ENCODE results near the gene RTN4RL1.
A peak's percentile ranks its signal among the peaks of the same experiment; 100 is the strongest.

Gene RTN4RL1, protein sequence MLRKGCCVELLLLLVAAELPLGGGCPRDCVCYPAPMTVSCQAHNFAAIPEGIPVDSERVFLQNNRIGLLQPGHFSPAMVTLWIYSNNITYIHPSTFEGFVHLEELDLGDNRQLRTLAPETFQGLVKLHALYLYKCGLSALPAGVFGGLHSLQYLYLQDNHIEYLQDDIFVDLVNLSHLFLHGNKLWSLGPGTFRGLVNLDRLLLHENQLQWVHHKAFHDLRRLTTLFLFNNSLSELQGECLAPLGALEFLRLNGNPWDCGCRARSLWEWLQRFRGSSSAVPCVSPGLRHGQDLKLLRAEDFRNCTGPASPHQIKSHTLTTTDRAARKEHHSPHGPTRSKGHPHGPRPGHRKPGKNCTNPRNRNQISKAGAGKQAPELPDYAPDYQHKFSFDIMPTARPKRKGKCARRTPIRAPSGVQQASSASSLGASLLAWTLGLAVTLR

DNA sequence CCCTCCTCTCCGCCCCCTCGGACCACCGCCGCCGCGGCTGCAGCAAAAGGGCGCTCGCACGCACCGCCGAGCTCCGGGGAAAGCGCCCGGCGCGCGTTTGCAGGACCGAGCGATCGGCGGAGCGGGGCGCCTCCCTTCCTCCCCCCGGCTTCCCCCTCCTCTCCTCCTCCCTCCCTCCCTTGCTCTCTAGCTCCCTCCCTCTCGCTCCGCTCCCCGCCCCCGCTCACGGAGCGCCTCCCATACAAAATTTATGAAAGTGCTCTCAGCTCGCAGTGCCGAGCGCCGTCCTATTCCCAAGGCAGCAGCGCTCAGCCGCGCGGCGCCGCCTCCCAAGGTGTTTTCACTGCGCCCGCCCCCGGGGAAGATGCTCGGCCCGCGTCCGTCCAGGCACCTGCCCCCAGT, at the start of gene RTN4RL1:
Gene RTN4RL1, minus strand, starts transcription at position 115 of the 402 bp plus-strand sequence. CDS start 469 bp downstream, outside the sequence.
- DNase-seq (ENCODE audit: low spot score) = peak; percentile 77

DNA sequence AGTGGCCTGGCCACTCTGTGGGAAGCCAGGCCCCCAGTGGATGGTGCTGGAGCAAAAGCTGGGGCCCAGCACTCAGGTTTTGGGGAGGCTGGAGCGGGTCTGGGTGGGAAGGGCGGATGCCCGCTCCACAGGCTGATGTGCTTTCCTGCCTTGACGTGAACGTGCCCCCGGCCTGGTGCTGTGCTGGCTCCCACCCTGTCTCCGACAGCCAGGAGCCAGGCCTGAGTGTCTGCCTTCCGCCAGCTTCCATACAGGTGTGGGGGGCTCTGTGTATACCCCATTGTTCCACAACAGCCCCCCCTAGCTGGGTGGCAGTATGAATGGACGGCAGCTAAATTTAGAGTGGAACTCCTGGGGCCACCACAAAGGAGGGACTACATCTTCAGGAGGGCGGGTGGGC, 49.8 kb upstream of the RTN4RL1 start:
- no peak for DNase-seq (ENCODE audit: low spot score)

DNA sequence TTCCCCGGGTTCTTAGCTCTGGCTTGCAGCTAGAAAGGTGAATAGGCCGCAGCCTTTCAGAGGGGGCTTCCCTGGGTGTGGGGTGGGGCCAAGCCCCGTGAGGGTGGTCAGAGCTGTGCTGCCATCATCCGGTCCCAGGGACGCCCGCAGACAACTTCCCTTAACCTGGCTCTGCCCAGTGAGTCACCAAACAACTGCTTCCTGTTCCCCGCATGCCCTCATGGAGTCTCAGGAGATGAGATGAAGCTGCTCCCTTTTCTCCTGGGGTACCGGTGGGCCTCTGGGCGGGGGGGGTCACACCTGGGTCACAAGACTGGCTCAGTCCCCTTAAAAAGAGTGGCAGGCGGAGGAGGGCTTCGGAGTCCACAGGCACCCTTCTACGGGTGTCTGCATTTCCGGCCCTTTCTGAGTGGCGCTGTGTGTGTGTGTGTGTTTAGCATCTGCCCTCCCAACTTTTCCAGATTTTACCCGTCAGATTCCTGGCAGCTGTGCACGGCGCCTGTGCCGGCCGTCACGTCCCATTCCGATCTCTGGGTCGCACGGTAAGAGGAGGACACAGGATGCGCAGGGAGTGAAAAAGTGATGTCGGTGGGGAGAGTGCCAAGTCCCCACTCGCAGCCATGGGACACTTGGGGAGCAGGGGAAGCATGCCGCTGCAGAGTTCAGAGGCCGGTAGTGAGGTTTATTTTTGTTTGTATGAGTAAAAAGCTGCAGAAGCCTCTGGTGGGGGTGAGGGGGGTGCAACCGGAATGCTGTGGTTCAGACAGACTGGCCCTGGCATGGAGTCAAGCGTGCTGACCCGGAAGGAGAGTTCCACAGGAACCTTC, 46.5 kb upstream of the RTN4RL1 start:
- DNase-seq (ENCODE audit: low spot score) = no peak

DNA sequence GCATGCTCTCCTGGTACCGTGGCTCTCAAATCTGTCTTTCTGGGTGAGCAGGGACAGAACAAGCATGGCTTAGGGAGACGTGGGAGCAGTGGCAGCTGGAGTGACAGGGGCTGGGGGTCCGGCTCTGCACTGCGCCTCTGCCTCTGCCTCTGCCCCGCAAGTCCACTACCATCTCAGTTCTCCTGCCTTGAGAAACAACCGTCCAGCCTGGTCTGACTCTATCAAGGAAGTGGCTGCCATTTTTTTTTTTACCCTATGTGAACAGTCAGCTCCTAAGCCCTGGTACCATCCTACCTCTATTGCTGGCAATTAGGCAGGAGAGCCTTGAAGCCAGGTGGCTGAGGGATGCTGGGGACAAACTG, 45.9 kb upstream of the RTN4RL1 start:
- DNase-seq (ENCODE audit: low spot score) = no peak

DNA sequence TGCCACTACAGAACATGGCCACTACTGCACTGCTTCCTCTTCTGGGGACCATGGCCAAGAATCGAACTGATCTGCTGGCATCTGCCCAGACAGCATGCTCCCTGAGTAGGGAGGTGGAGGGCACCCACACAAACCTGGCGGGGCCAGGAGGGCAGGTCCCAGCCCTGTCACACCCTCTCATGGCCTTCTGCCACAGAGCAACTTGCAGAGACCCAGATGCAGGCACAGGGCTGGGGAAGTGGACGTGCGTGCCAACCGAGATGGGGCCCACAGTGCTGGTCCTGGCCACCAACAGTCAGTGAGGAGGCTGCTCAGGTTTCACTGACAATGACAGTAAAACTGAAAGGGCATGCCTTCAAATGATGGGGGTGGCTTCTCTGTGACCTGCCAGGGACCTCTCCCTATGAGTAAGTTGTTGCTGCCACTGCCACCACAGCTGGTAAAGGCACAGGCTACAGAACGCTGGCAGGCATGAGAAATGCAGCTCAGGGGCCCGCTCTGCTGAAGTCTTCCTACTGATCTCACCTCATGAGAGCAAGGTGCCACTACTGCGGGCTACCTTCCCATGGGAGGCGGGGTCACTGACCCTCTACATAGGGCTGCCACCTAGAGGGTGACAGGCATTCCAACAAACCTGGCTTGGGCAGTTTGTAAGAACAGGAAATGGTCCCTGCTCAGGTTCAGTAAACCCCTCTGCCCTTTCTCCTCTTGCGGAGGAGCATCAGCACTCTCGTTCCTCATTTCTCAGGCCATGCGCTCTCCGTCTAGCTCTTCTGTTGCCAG, 45.3 kb upstream of the RTN4RL1 start:
- DNase-seq (ENCODE audit: low spot score) = no peak

DNA sequence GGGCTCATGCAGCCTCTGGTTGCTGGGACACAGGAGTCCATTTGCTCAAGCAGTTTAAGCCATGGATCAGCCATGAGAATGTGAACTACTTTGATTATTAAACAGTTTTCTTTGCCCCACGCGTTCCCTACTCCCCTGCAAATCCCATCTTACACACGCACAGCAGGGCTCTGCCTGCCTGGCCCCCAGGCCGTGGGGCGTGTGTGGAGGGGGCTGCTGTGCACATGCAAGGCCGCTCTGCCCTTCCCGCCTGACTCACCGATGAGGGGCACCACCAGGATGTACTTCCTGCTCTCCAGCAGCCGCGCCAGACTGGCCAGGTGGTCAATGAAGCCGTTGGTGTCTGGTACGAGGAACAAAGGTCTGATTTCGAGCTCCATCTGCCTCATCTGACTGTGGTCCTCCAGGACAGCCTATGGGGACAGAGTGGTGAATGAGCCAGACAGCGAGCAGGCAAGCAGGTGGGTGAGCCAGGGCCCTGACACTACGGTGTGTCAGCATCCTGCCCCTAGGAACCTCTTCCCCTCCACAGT, 43.5 kb upstream of the RTN4RL1 start:
- no peak for DNase-seq (ENCODE audit: low spot score)

DNA sequence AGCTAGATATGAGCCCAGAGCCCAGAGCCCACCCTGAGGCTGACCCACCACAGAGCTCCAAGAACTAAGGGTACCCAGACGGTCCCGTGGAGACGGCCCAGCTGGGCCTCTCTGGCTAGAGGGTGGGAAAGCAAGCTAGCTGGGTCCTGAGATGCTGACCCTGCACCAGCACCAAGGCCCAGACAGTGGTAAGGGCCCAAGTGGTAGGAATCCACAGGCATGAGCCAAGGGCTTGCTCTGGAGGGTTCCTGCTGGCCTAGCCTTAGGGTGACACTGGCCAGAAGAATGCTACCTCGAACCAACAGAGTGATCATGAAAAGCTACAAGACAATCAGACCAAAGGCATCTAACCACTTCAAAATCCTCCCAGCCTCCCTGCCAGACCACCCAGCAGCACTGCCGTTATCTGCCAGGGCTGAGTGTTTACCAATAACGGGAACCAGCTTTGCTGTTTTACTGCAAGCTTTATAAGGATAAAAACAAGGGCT, 42.9 kb upstream of the RTN4RL1 start:
- DNase-seq (ENCODE audit: low spot score) = no peak

DNA sequence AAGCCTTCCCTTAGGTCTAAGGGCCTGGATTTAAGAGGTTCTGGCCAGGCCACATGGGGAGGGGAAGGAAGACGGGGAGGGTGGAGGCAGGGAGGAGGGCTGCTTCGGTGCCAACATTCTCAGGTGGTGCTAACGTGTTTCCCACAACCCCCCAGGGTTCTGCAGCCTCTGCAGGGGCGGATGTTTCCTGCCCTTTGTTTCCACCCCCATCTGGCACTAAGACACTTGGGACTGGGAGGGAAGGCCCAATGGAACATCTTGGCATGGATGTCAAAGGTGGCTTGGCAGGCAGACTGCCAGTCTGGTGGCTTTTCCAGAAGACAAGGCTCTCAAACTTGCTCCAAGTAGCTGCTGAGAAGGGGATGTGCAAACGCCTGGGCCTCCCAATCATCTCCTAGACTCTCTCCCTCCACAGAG, 42.5 kb upstream of the RTN4RL1 start:
- DNase-seq (ENCODE audit: low spot score) = no peak

DNA sequence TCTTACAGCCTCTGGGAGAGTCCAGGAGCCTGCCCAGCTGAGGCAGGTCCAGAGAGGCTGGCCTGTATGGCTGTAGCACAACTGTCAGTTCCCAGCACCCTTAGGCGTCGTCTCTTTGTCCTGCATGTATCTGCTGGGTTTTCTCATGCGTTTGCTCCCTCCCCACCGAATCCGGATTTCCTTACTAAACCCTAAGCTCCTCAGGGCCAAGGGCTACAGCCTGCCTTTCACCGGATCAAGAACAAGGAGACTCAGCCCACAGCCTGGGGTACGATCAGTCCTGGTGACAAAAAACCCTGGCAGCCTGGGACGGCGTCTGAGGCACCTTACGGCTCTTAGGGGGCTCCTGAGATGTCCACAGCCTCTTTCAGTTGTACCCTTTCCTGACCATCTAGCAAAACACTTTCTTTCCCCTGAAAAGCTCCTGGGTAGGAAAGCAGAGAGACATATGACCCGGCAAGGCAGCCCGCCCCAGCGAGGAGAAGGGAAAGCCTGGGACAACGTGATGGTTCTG, 42.0 kb upstream of the RTN4RL1 start:
- DNase-seq (ENCODE audit: low spot score) = no peak

DNA sequence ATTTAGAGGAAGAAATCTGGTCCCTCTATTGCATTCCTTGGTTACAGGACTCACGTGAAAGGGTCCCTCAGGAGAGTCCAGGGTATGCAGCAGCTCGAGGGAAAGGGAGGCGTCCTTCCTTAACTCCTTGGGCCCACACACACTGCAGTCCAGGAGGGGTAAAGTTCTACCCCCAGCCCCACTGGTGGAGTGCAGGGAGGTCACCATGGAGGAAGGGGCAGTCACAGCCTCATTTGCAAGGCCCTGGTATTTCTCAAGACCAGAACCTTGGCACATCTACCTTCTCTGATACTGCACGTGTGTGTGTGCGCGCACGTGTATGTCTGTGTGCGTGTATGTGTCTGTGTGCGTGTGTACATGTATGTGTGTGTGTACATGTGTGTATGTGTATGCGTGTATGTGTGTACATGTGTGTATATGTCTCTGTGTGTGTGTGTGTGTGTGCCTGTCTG, 40.8 kb upstream of the RTN4RL1 start:
- no peak for DNase-seq (ENCODE audit: low spot score)

DNA sequence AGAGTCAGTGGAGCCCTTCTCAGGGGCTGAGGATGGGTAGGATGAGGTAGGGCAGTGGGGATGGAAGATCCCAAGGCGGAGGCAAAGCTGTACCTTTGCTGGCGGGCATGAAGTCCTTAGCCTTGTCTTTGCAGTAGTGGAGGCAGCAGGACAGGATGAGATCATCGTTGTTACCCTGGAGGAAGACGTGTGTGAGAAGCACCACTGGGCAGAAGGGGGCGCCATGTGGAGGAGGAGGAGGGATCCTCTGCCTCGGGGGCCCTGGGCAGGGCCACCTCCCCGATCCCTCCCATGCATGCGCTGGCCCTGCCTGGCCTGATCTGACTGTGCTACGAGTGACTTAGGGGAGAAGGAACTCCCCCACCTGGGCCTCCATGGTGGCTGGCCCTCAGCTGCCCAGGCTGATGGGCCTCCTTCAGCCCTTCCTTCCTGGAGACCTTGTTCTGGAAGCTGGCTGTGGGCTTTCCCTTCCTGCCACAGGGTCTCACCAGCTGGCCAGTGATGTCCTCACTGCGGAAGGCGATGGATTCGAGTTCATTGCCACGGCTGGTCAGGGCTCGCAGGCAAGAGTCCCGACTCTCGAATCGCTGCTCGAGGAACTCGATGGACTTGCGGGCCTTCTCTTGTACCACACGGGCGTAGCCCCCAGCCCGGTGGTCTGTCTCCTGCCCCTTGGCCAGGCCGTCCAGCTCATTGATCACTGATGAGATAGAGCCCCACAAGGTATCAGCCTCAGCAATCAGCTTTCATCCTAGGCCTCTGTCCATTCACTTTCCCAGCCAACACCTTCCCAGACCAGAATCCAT, 40.0 kb upstream of the RTN4RL1 start:
- no peak for DNase-seq (ENCODE audit: low spot score)

DNA sequence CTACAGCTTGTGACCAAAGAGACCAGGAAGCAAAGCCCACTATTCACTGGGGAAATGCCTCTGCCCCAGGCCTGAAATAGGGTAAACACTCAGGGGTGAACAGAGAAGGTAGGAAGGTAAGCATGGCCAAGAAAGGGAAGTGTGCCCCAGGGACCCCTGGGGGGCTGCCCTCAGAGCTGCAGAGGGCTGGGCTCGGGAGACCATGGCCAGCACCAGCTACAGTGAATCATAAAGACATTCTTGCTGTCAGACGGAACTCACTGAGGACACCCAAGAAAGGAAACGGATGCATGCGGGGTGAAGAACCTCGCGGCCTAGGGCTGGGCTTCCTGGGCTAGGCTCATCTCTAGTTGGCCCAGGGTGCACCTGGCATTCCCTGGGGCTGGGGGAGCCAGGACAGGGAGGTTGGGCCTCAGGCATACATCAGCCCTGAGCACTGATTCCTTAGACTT, 39.4 kb upstream of the RTN4RL1 start:
- DNase-seq (ENCODE audit: low spot score) = no peak

DNA sequence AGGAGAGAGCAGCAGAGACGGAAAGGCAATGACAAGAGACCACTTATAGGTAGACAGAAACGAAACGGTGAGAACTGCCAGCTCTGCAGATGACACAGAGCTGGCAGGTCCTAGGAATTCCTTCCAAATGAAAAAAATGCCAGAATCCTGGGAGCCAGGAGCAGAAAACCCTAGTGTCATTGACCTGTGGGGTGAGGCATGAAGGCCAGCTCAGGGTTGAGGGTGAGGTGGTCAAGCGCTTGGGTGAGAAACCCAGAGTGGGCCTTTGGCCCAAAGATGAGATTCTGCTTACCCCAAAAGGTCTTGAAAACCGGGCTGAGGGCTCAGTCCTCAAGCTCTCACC, 39.0 kb upstream of the RTN4RL1 start:
- DNase-seq (ENCODE audit: low spot score) = no peak

DNA sequence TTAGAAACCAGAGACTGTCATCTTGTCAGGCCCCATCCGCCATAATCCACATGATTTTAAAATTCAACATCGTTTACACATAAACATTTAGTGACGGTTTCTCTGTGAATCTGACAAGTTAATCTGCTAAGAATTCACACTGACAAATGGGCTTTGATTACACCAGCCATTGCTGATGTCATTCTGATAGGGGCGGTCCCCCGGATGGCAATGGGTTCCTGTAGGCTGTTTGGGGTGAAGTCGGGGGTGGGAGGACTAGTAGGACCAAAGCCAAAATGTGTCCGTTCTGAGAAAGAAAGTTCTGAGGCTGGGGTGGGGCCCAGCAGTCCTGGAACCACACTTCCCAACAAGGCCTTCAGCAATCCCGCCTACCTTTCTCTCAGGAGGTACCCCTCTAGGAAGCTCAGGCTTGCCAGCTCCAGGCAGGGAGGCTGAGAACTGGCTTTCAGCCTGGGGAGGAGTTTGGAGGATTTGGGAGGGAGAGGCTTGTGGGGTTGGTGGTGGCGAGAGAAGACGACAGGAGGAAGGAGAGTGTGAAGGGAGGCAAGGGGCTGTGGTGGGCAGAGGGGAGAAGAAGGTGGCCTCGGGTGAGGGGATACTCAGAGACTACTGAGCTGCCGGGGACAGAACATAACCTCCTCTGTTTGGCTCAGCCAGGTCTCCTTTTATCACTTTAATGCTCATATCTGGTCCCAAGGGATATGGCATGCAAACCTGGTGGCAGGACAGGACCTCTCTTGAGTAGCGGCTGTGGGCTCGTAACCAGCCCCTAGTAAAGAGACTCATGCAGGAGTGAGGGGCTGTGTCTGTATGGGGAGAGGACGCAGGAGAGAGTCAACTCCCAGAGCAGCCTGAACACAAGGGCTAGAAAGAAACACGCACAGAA, 38.4 kb upstream of the RTN4RL1 start:
- DNase-seq (ENCODE audit: low spot score) = no peak

DNA sequence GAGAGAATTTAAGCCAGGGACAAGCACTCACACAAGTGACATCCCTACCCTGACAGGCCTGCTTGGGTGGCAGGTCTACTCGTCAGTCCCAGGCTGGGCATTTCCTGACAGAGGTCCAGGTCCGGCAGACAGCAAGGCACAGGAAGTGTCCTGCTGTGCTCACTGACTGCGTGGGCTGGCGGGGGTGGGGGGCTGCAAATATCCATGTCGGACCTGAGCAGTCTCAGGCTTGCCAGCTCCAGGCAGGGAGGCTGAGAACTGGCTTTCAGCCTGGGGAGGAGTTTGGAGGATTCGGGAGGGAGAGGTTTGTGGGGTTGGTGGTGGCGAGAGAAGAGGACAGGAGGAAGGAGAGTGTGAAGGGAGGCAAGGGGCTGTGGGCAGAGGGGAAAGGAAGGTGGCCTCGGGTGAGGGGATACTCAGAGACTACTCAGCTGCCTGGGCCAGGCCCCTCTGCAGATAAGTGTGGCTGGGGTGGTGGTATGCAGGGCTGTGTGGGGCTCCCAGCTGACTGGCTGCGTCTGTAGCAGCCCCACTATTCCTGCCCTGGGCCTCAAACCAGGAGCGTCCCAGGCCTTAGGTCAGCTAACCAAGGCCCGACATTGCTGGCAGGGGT, 37.5 kb upstream of the RTN4RL1 start:
- no peak for DNase-seq (ENCODE audit: low spot score)

DNA sequence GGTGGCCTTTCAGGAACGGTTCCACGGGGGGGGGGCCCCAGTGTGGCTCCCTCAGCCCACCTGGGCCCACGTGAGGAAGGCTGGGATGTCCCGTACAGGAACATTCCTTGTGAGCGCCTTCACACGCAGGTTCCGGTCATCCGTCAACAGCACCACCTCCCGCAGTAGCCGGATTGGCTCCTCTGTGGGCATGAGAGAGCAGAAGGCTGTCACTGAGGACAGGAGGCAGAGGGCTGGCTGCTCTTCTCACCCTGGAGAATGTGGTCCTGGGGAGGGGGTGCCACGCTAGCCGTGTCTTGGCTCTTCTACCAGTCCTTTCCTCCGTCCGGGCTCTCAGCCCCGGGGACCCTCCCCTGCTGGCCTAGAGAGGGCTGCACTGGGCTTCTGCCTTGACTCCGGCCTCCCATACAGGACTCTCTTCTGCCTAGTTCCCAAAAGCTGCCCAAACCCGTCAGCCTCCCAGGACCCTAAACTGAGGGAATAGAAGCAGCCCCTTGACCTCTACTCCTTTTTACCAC, 36.4 kb upstream of the RTN4RL1 start:
- no peak for DNase-seq (ENCODE audit: low spot score)

DNA sequence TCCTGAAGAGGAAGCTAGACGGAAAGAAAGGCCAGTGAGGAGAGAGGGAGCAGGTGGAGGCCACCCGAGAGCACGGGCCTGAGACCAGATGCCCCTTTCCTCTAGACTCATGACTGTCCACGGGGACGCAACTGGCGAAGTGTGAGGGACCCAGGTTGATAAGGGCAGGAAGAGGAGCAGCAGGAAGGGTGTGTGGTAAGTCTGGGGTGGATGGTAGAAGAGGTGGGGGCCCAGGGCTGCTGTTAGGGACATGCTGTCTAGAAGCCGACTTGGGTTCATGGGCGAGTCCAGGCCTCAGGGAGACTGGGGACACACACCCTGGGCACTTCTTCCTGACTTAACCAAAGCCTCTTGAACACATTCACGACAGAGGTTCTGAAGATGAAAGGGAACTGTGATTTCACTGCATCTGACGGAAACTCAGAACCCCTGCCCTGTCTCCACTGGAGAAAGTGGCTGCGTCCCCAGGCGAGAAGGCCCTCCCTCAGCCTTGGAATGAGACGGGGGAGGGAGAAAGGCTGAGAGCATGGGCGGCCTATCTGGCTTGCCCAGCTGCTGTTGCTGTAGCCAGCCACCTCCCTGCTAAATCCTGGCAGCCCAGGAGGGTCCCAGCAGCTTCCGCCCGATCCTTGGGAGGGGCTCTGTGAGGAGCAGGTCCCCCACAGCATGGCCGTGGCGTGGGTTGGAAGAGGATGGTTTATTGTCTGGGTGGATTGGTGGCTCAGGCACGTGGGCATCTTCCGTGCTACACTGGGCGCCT, 35.7 kb upstream of the RTN4RL1 start:
- DNase-seq (ENCODE audit: low spot score) = no peak

DNA sequence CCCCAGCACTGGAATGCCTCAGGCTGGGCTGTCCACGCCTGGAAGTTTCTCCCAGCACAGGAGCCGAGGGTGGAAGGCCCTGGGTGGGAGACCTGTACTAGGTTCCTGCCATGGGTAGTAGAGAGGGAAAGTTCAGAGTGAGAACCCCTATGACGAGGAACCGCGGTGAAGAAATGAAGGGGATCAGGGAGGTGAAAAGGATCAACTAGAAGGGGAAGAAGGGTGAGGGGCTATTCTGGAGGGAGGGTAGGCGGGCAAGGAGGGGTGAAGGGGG, 35.2 kb upstream of the RTN4RL1 start:
- no peak for DNase-seq (ENCODE audit: low spot score)

All from CD4-positive, alpha-beta T cell treated with Interleukin-6 at 100 ng/mL for 8 hours (primary cell).